Keratinocyte (primary cell): ENCODE data around the gene GPR15LG.

ENCODE experiments used
- EZH2 ChIP-seq: IDR thresholded peaks from one replicate; pipeline ENCODE4 v1.6.1; 2012; ENCODE audit warnings: inconsistent platforms, mild to moderate bottlenecking, low read length, moderate library complexity
- TF ChIP-seq, protein P1 (sequence below), 3 experiments: IDR thresholded peaks in 1 of 3; conservative IDR thresholded peaks in 1 of 3; optimal IDR thresholded peaks in 1 of 3; 2 replicates in 2 of 3; 3 replicates in 1 of 3; pipeline versions ENCODE3 to v1.5.1; 2011; ENCODE audit warnings: low read length in 3 of 3, mild to moderate bottlenecking in 3 of 3, moderate library complexity in 2 of 3, control low read depth in 1 of 3, inconsistent platforms in 1 of 3; ENCODE audit not compliant: insufficient read depth in 2 of 3; ENCODE audit errors: extremely low read depth in 1 of 3

DNA sequence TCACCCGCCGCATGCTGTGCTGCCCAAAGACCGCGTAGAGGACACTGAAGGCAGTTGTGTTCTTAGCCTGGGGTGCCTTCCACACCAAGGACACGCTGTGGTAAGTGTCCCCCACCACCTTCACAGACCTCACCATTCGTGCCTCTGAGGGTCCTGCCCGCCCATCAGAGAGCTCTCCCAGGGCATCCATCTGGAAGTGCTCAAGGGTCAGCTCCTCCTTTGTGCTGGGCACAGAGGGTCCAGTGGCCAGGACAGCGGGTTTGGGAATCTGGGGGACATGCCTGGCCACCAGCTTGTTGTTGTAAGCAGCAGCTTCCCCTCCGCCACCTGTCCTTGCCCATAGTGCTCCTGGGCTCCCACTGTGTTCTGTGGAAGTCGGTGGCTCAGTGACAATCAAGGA is 58.8 kb downstream of the GPR15LG start:
- TF ChIP-seq, protein P1, sequence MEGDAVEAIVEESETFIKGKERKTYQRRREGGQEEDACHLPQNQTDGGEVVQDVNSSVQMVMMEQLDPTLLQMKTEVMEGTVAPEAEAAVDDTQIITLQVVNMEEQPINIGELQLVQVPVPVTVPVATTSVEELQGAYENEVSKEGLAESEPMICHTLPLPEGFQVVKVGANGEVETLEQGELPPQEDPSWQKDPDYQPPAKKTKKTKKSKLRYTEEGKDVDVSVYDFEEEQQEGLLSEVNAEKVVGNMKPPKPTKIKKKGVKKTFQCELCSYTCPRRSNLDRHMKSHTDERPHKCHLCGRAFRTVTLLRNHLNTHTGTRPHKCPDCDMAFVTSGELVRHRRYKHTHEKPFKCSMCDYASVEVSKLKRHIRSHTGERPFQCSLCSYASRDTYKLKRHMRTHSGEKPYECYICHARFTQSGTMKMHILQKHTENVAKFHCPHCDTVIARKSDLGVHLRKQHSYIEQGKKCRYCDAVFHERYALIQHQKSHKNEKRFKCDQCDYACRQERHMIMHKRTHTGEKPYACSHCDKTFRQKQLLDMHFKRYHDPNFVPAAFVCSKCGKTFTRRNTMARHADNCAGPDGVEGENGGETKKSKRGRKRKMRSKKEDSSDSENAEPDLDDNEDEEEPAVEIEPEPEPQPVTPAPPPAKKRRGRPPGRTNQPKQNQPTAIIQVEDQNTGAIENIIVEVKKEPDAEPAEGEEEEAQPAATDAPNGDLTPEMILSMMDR (optimal IDR thresholded peaks at IDR 0.05 in 1 of 3, IDR thresholded peaks at IDR 0.05 in 1 of 3, conservative IDR thresholded peaks at IDR 0.05 in 1 of 3; ENCODE audit: extremely low read depth in 1 of 3, insufficient read depth in 2 of 3, low read length in 3 of 3): no peak
- no peak for TF ChIP-seq EZH2
